ENCODE results near the gene LNX2.

LNX2 gene

DNA sequence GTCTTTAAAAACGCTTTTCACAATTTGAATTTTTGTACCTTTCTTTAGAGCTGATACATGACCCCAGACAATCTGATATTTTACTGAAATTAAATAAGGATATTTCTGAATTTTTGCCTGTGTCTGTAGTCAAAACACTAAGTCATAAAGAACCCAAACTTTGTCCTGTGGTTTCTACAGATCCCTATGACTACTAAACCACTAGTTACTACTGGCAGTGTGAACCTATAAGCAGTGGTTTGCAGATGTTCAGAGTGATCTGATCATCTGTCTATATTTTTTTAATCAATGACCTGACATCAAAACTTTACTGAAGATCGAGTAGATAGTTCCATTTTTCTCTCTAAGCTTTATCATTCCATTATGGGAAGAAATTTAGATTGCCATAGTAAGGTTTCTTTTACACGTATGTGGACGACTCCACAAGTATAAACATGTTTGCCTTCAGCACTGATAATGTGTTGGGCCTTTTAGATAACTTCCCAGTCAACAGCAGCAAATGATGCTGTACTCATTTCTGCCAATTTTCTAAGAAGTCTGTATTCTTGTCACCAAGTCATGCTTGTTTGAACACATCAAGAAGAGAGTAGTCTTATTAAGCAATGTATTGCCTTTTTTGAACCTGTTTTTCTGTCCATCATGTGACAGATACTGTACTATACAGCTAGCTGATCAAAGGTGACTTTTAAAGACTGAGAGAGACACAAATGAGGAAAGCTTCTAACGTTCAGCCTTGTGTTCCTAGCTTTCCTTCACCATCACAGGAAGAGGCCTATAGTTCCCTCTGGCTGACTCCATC is 23.2 kb upstream of the LNX2 start:
- Histone ChIP-seq H4K91ac (ENCODE audit: low read length) (no peak overlapping the region), H3K14ac (ENCODE audit: low read length in 2 of 2) (no peak overlapping the region), H3K4ac (ENCODE audit: low read depth in 1 of 2, low read length in 2 of 2) (no peak overlapping the region), H3K36me3 (ENCODE audit: control insufficient read depth in 1 of 2, insufficient read depth in 2 of 2, low read depth in 1 of 2, low read length in 2 of 2) (peaks cover 0 to 5% of the 10 kb centered on the region in 2 experiments), H2BK120ac (ENCODE audit: low read depth, low read length) (no peak overlapping the region), H3K23ac (ENCODE audit: low read length in 2 of 2) (no peak overlapping the region), H2BK5ac (ENCODE audit: low read depth, low read length, poor library complexity, severe bottlenecking) (no peak overlapping the region), H3K79me1 (replicated peaks; ENCODE audit: low read length, poor library complexity, severe bottlenecking) (peaks cover 13% of the 10 kb centered on the region), H3K4me2 (ENCODE audit: low read length, poor library complexity, severe bottlenecking) (no peak overlapping the region), H2AK5ac (ENCODE audit: low read length, severe bottlenecking) (no peak overlapping the region), H3K4me3 (ENCODE audit: insufficient read depth in 1 of 2, low read depth in 1 of 2, low read length in 2 of 2) (no peak overlapping the region), H3K27me3 (ENCODE audit: control insufficient read depth in 1 of 2, insufficient read depth in 1 of 2, low read length in 2 of 2) (no peaks in the 10 kb centered on the region), H4K8ac (ENCODE audit: low read length) (no peak overlapping the region), H3K27ac (ENCODE audit: low read length, poor library complexity, severe bottlenecking) (no peak overlapping the region), H2AFZ (ENCODE audit: low read depth, low read length) (no peak overlapping the region), H3K4me1 (ENCODE audit: control insufficient read depth, insufficient read depth, low read depth, low read length) (no peaks in the 10 kb centered on the region), H3K9me3 (ENCODE audit: control insufficient read depth, low read length) (no peaks in the 10 kb centered on the region), H3K9ac (ENCODE audit: low read length) (no peak overlapping the region), H2BK15ac (ENCODE audit: low read depth, poor library complexity, severe bottlenecking) (no peak overlapping the region), H2BK12ac (ENCODE audit: low read length in 2 of 2) (no peak overlapping the region), H3K18ac (ENCODE audit: low read depth in 1 of 2, low read length in 2 of 2) (no peak overlapping the region)
- 76% methylated on average over 3 of the region's 5 CpGs for WGBS
- no peak for DNase-seq

DNA sequence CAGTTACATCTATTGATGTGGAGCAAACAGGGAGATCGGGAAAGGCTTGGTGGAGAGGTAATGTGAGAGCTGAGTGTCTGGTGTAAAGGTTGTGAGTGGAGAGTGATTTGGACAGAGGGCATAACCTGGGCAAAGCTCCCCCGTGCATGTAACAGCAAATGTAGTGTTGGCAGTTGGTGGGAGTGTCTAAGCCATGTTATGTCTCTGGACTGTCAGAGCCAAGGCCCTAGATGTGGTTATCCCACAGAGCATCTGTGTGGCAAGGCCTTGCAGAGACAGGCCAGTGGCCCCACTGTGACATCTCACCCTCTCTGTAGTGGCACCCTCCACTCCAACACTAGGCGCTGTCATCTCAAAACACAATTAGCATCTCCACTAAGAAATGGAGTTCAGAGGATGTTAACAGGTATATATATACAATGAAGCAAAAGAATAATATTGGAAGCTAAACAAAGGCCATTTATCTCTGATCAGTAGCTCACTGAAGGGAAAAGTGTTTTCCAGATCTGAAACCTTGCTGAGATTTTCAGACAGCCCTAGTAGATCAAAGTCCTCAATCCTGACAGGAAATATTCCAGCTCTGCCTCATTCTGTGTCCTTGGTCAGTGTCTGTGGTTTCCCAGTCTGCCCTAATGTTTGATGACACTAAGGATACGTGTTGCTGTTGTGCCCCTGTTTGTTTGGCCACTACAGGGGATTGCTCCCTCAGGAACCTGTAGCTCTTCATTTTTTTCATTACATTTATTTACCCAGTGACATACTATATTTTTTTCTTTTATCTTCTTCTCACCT is 21.6 kb upstream of the LNX2 start:
- 91% methylated on average over 3 of the region's 4 CpGs for WGBS
- Histone ChIP-seq H2AK5ac (ENCODE audit: low read length, severe bottlenecking) (no peak overlapping the region), H3K27ac (ENCODE audit: low read length, poor library complexity, severe bottlenecking) (no peak overlapping the region), H3K4me2 (ENCODE audit: low read length, poor library complexity, severe bottlenecking) (no peak overlapping the region), H2BK12ac (ENCODE audit: low read length in 2 of 2) (no peak overlapping the region), H3K9me3 (ENCODE audit: control insufficient read depth, low read length) (no peaks in the 10 kb centered on the region), H3K27me3 (ENCODE audit: control insufficient read depth in 1 of 2, insufficient read depth in 1 of 2, low read length in 2 of 2) (no peaks in the 10 kb centered on the region), H4K91ac (ENCODE audit: low read length) (no peak overlapping the region), H3K4me3 (ENCODE audit: insufficient read depth in 1 of 2, low read depth in 1 of 2, low read length in 2 of 2) (no peak overlapping the region), H3K23ac (ENCODE audit: low read length in 2 of 2) (no peak overlapping the region), H2AFZ (ENCODE audit: low read depth, low read length) (no peak overlapping the region), H2BK120ac (ENCODE audit: low read depth, low read length) (no peak overlapping the region), H2BK5ac (ENCODE audit: low read depth, low read length, poor library complexity, severe bottlenecking) (no peak overlapping the region), H4K8ac (ENCODE audit: low read length) (no peak overlapping the region), H3K9ac (ENCODE audit: low read length) (no peak overlapping the region), H3K4me1 (ENCODE audit: control insufficient read depth, insufficient read depth, low read depth, low read length) (no peaks in the 10 kb centered on the region), H3K79me1 (replicated peaks; ENCODE audit: low read length, poor library complexity, severe bottlenecking) (peaks cover 11% of the 10 kb centered on the region), H3K36me3 (ENCODE audit: control insufficient read depth in 1 of 2, insufficient read depth in 2 of 2, low read depth in 1 of 2, low read length in 2 of 2) (no peaks in the 10 kb centered on the region), H2BK15ac (ENCODE audit: low read depth, poor library complexity, severe bottlenecking) (no peak overlapping the region), H3K14ac (ENCODE audit: low read length in 2 of 2) (no peak overlapping the region), H3K18ac (ENCODE audit: low read depth in 1 of 2, low read length in 2 of 2) (peak overlapping the region in 1 of 2 experiments; percentile 5), H3K4ac (ENCODE audit: low read depth in 1 of 2, low read length in 2 of 2) (no peak overlapping the region)
- no peak for DNase-seq

DNA sequence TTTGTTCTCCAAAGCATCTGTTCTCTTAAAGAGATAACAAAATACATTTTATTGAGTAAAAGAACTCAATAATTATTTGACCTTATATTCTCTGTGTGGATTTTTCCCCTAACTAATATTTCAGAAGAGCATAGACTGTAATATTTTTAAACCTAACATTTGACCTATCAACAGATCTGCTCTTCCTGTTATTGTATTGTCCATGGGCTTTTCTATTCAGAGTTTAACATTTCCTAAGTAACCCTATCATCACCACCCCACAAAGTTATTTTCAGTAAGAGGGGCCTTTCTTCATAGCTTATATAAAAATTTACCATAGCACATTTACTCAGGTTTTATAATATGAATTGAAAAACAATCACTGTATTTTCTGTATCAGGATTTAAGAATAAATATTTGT is 18.9 kb upstream of the LNX2 start:
- no peak overlapping the region for H3K4me2 ChIP-seq (ENCODE audit: low read length, poor library complexity, severe bottlenecking)
- peaks cover 9% of the 10 kb centered on the region for H3K79me1 ChIP-seq (replicated peaks; ENCODE audit: low read length, poor library complexity, severe bottlenecking)
- H3K27ac ChIP-seq (ENCODE audit: low read length, poor library complexity, severe bottlenecking): no peak overlapping the region
- H2BK120ac ChIP-seq (ENCODE audit: low read depth, low read length): no peak overlapping the region
- H3K9me3 ChIP-seq (ENCODE audit: control insufficient read depth, low read length): no peaks in the 10 kb centered on the region
- H3K23ac ChIP-seq (ENCODE audit: low read length in 2 of 2): no peak overlapping the region
- no peak overlapping the region for H3K4ac ChIP-seq (ENCODE audit: low read depth in 1 of 2, low read length in 2 of 2)
- H3K36me3 ChIP-seq (ENCODE audit: control insufficient read depth in 1 of 2, insufficient read depth in 2 of 2, low read depth in 1 of 2, low read length in 2 of 2): peaks cover 0 to 6% of the 10 kb centered on the region in 2 experiments
- H3K18ac ChIP-seq (ENCODE audit: low read depth in 1 of 2, low read length in 2 of 2): no peak overlapping the region
- no peak overlapping the region for H3K14ac ChIP-seq (ENCODE audit: low read length in 2 of 2)
- no peak overlapping the region for H3K4me3 ChIP-seq (ENCODE audit: insufficient read depth in 1 of 2, low read depth in 1 of 2, low read length in 2 of 2)
- no peak overlapping the region for H2BK15ac ChIP-seq (ENCODE audit: low read depth, poor library complexity, severe bottlenecking)
- H3K4me1 ChIP-seq (ENCODE audit: control insufficient read depth, insufficient read depth, low read depth, low read length): no peaks in the 10 kb centered on the region
- H2AK5ac ChIP-seq (ENCODE audit: low read length, severe bottlenecking): no peak overlapping the region
- H2BK5ac ChIP-seq (ENCODE audit: low read depth, low read length, poor library complexity, severe bottlenecking): no peak overlapping the region
- no peak overlapping the region for H3K9ac ChIP-seq (ENCODE audit: low read length)
- DNase-seq: no peak
- H2AFZ ChIP-seq (ENCODE audit: low read depth, low read length): no peak overlapping the region
- H2BK12ac ChIP-seq (ENCODE audit: low read length in 2 of 2): no peak overlapping the region
- no peak overlapping the region for H4K8ac ChIP-seq (ENCODE audit: low read length)
- no peaks in the 10 kb centered on the region for H3K27me3 ChIP-seq (ENCODE audit: control insufficient read depth in 1 of 2, insufficient read depth in 1 of 2, low read length in 2 of 2)
- no peak overlapping the region for H4K91ac ChIP-seq (ENCODE audit: low read length)

DNA sequence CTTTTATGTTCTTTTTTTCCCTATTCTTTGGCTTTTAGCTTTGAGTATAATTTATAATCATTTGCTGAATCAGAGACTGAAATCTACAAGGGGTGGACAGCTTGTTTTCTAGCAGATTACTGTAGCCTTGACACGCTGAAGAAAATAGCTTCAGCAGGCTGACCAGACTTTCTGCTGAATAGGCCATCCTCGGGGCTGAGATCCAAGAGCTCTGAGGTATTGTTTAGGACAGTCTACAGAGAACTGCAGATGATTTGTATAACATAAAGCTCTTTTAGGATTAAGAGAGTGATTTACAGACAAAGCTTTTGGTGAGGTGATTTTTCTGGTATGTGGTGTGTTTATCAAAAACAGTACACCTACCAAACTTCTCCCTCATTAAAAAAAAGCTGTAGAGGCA is 18.2 kb upstream of the LNX2 start:
- no peak overlapping the region for H2BK15ac ChIP-seq (ENCODE audit: low read depth, poor library complexity, severe bottlenecking)
- H3K4ac ChIP-seq (ENCODE audit: low read depth in 1 of 2, low read length in 2 of 2): no peak overlapping the region
- H2AFZ ChIP-seq (ENCODE audit: low read depth, low read length): no peak overlapping the region
- H2BK120ac ChIP-seq (ENCODE audit: low read depth, low read length): no peak overlapping the region
- H3K4me2 ChIP-seq (ENCODE audit: low read length, poor library complexity, severe bottlenecking): no peak overlapping the region
- H2AK5ac ChIP-seq (ENCODE audit: low read length, severe bottlenecking): no peak overlapping the region
- H4K8ac ChIP-seq (ENCODE audit: low read length): no peak overlapping the region
- no peak overlapping the region for H2BK5ac ChIP-seq (ENCODE audit: low read depth, low read length, poor library complexity, severe bottlenecking)
- no peaks in the 10 kb centered on the region for H3K4me1 ChIP-seq (ENCODE audit: control insufficient read depth, insufficient read depth, low read depth, low read length)
- no peak overlapping the region for H3K14ac ChIP-seq (ENCODE audit: low read length in 2 of 2)
- H4K91ac ChIP-seq (ENCODE audit: low read length): no peak overlapping the region
- H3K79me1 ChIP-seq (replicated peaks; ENCODE audit: low read length, poor library complexity, severe bottlenecking): peaks cover 10% of the 10 kb centered on the region
- H2BK12ac ChIP-seq (ENCODE audit: low read length in 2 of 2): no peak overlapping the region
- H3K9me3 ChIP-seq (ENCODE audit: control insufficient read depth, low read length): no peaks in the 10 kb centered on the region
- no peak overlapping the region for H3K18ac ChIP-seq (ENCODE audit: low read depth in 1 of 2, low read length in 2 of 2)
- H3K4me3 ChIP-seq (ENCODE audit: insufficient read depth in 1 of 2, low read depth in 1 of 2, low read length in 2 of 2): no peak overlapping the region
- 81% methylated on average over 2 of the region's 2 CpGs for WGBS
- no peak overlapping the region for H3K23ac ChIP-seq (ENCODE audit: low read length in 2 of 2)
- DNase-seq: peak; percentile 26
- H3K27ac ChIP-seq (ENCODE audit: low read length, poor library complexity, severe bottlenecking): no peak overlapping the region
- no peaks in the 10 kb centered on the region for H3K27me3 ChIP-seq (ENCODE audit: control insufficient read depth in 1 of 2, insufficient read depth in 1 of 2, low read length in 2 of 2)
- peak overlapping the region; percentile 44 for H3K9ac ChIP-seq (ENCODE audit: low read length)
- H3K36me3 ChIP-seq (ENCODE audit: control insufficient read depth in 1 of 2, insufficient read depth in 2 of 2, low read depth in 1 of 2, low read length in 2 of 2): peaks cover 0 to 11% of the 10 kb centered on the region in 2 experiments

Data from mesenchymal stem cell (in vitro differentiated cells and primary cell).